ENCODE data around the gene UBXN4. TPM values are rescaled to one million over a fixed set of nuclear protein-coding genes. Genes with fewer than 3 reads are reported as not detected.

UBXN4 gene
- total RNA-seq, 2 donors from 2014 or later: 114 to 131 TPM

DNA sequence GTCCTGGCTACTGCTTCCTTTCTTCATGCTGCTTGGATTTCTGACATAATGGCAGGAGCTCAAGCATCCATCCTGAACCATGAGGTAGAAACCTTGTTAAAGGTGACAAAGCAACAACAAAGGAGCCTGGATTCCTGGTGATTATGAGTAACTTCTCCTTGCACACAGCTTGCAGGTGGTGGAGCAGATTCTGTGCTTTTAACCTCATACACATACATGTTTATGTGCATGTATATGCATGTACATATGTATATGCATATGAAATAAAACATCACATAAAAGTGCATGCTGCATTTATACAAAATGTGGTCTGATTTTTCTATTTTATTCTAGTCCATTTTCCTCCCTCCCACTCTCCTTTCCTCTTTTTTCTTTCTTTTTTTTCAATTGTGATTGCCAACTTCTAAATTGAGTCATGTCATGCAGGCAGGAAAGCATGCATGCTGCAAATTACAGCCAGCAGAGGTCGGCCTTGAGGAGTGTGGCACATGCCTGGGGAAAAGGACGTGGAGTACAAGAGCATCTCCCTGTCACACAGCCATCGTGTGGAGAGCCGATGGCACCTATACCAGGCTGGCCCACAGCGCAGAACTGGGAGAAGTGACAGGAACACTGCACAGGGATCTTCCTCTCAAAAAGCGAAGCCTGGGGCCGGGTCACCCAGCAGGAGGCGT lies 77.4 kb downstream of the UBXN4 start:
- ATAC-seq (peak in 1 of 2 donors; percentile 32), DNase-seq (ENCODE audit: low spot score in 2 of 2) (peak in 1 of 2 donors; percentile 46)
- Mint-ChIP-seq H3K9me3 (peaks cover 8 to 15% of the 10 kb centered on the region in 2 donors), H3K36me3 (peaks cover 23 to 42% of the 10 kb centered on the region in 2 donors), H3K27ac (peak overlapping the region in 1 of 2 donors; percentile 88)

DNA sequence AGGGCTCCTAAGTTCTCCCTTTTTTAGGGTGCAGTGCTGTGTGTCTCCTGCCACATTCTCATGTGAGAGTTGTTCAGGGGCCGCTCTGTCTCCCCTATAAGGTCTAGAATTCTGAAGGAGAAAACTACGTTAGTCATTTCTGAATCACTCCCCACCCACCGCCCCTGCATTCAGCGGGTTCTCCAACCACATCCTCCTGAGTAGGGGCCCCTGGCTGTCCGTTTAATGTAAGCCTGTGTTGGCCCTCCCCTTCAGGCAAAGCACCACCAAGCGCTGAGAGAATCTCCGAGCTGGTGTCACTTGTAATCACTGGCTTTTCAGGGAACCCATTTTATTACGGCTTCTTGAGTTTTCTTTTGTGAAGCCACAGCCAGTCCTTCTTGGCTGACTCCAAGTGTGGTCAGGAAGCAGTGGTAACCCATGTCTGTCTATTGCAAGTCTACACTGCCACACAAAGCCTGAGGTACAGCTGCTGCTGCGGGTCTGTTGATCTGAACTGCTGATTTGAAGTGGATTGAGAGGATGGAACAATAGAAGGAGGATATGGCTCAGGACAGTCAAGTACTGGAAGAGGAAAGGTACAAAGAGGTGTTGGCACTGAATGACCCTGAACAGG lies 78.5 kb downstream of the UBXN4 start:
- Mint-ChIP-seq H3K27ac (peak overlapping the region; percentile 88 to 97), H3K9me3 (peaks cover 6 to 13% of the 10 kb centered on the region in 2 donors), H3K36me3 (peaks cover 21 to 36% of the 10 kb centered on the region in 2 donors)
- ATAC-seq (peak; percentile 94), DNase-seq (ENCODE audit: low spot score in 2 of 2) (peak; percentile 82 to 84)

DNA sequence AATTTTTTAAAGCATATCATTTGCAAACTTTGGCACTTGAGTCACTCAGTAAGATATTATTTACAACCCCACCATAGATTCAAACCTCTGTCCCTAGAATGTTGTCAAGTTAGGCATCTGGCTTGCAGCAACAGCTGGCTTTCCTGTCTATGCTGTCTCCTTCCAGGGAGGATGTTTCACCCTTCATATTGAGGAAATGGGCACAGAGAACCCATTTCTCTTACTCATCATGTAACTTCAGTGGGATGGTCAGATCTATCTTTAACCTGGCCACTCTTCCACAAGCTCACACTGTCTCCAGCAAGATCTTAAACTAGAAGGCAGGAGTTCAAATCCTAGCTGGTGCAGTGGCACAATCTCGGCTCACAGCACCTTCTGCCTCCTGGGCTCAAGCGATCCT lies 79.5 kb downstream of the UBXN4 start:
- H3K9me3 Mint-ChIP-seq: peaks cover 6 to 13% of the 10 kb centered on the region in 2 donors
- H3K36me3 Mint-ChIP-seq: peaks cover 21 to 33% of the 10 kb centered on the region in 2 donors
- peak overlapping the region in 1 of 2 donors; percentile 88 for H3K27ac Mint-ChIP-seq
- DNase-seq (ENCODE audit: low spot score in 2 of 2) (no peak), ATAC-seq (no peak)

DNA sequence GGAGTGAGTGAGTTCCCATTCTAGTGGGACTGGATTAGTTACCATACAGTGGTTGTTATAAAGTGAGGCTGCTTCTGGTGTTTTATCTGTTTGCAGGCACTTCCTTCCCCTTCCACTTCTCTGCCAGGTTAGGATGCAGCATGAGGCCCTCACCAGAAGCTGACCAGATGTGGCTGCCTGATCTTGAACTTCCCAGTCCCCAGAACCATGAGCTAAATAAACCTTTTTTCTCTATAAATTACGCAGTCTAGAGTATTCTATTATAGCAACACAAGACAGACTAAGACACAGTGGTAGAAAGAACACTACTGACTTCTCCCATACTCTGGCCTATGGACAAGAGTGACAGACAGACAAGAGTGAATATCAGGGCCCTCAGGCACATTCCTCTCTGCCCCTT lies 81.2 kb downstream of the UBXN4 start:
- no peak for DNase-seq (ENCODE audit: low spot score in 2 of 2)
- peaks cover 21 to 33% of the 10 kb centered on the region in 2 donors for H3K36me3 Mint-ChIP-seq
- no peak overlapping the region for H3K27ac Mint-ChIP-seq
- H3K9me3 Mint-ChIP-seq: peaks cover 6 to 13% of the 10 kb centered on the region in 2 donors
- no peak for ATAC-seq

DNA sequence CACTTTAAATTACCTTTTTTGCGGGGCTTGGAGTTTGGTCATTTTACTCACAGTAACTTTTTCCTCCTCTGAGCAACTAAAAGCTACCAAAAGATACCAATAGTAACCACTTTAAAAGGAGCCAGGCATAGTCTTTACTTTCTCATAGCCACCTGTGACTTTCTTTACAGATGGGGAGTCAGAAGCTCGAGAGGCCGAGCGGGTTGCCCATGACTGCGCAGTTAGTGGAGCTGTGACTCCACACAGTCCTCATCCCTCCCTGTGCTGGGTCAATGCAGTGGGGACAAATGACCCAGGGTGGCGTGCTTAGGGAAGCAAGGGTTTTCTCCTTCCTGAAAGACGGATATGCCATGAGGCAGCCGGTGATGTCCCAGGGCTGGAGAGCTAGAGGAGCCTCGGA lies 83.5 kb downstream of the UBXN4 start:
- Mint-ChIP-seq H3K27ac (peak overlapping the region in 1 of 2 donors; percentile 22), H3K9me3 (peaks cover 6 to 13% of the 10 kb centered on the region in 2 donors), H3K36me3 (peaks cover 21 to 33% of the 10 kb centered on the region in 2 donors)
- no peak for DNase-seq (ENCODE audit: low spot score in 2 of 2)
- ATAC-seq: no peak

DNA sequence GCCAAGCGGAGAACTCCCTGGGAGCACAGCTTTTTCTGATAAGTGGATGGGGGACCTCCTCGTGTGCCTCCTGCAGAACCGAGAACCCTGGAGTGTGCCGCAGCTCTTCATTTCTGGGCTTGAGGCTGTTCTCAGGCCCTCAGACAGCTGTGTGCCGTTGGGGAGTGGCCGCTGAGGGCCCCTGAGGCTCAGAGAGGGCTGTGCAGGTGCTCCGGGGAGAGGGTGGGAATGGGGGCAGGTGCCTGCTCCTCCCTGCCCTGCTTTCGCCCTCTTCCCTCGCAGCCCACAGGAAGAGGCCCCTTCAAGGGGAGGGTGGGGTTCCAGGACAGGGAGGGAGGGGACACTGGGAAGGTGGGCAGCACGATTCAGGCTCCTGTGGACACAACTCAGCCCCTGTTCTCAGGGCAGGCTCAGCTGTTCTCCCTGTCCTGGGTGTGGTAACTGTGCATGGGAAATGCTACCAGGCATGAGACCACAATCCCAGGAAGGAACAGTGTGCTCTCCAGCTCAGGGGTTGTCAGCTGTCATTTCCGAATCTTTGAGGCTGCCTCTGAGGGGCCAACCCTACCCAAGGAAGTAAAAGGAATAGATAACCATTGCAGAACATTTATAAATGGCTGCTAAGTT lies 84.0 kb downstream of the UBXN4 start:
- ATAC-seq: no peak
- Mint-ChIP-seq H3K9me3 (peaks cover 6 to 13% of the 10 kb centered on the region in 2 donors), H3K27ac (no peak overlapping the region), H3K36me3 (peaks cover 21 to 33% of the 10 kb centered on the region in 2 donors)
- DNase-seq (ENCODE audit: low spot score in 2 of 2): no peak

DNA sequence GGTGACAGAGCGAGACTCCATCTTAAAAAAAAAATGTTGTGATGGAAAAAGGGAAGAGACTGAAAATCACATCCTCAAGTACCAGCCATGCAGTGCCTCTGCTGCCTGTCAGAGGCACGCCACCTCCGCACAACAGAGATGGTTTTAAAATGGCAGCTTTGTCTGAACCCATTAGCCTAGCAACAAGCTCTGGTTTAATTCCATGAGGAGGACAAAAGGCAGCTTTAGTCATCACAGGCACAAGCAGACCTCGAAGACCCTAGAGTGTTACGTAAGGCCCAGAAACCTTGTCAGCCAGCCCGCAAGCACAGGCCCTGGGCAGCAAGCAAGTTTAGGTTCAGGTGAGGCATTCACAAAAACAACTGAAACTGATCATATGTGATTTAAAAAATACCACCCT lies 84.9 kb downstream of the UBXN4 start:
- no peak overlapping the region for H3K27ac Mint-ChIP-seq
- ATAC-seq (no peak), DNase-seq (ENCODE audit: low spot score in 2 of 2) (no peak)
- peaks cover 19 to 27% of the 10 kb centered on the region in 2 donors for H3K36me3 Mint-ChIP-seq
- peaks cover 6 to 13% of the 10 kb centered on the region in 2 donors for H3K9me3 Mint-ChIP-seq

DNA sequence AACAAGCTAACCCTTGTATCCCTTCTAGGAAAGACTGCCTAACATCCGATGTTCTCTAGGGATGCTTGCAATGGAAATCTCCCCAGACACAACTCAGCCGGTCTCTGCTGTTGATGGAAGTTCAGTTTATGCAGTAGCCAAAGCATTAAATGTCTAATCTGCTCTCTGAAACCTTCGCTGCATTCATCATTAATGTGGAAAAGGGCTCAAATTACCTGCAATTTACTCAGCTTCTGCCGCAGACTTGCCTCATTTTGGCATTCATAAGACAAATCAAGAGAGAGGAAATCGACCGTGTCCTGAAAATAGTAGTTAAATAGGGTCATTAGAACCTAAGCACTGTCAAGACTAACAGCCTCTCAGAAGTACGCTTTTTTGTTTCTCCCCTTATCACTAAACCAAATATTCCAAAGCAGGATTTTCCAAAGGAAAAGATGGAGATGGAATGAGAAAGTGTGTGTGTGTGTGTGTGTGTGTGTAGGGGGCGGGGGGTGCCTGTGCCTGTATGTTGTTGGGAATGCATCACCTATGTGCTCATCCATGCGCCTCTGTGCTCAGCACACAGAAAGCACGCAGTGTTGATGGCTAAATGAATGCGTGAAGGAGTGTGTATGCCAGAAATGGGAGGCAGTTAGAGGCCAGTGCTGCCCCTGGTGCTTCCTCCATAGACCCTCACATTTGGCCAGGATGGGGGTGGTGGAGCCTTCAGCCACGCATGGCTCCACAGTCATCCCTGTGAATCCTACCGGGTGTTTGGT lies 87.9 kb downstream of the UBXN4 start:
- no peaks in the 10 kb centered on the region for H3K9me3 Mint-ChIP-seq
- DNase-seq (ENCODE audit: low spot score in 2 of 2) (no peak), ATAC-seq (no peak)
- H3K27ac Mint-ChIP-seq: no peak overlapping the region
- H3K36me3 Mint-ChIP-seq: no peaks in the 10 kb centered on the region

DNA sequence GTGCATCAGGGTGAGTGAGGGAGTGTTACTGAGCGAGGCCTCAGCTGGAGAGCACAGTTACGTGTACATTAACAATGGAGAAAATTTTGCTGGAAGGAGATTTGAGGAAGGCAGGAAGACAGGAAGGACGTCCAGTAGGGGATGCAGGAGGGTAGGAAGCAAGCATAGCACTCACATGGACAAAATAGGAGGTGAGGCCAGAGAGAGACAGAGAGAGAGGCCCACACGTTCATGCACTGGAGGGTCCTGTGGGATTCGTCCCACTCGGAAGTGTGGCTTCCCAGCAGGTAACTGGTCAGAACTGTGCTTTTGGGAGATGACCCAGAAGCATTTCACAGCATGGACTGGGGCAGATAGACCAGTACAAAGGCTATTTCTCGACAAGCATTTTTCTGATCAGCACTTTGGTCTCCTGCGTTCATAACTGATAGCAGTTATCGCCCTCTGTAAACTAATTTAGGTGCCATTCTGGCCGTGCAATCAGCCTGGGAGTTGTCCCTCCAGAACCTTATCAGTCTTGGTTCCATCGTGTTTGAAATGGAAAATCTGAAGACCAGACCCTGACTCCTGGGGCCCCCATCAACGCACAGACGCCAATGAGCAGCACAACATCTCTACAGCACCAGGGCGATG lies 89.6 kb downstream of the UBXN4 start:
- Mint-ChIP-seq H3K36me3 (no peaks in the 10 kb centered on the region), H3K9me3 (no peaks in the 10 kb centered on the region), H3K27ac (peak overlapping the region in 1 of 2 donors; percentile 66)
- ATAC-seq (no peak), DNase-seq (ENCODE audit: low spot score in 2 of 2) (no peak)

DNA sequence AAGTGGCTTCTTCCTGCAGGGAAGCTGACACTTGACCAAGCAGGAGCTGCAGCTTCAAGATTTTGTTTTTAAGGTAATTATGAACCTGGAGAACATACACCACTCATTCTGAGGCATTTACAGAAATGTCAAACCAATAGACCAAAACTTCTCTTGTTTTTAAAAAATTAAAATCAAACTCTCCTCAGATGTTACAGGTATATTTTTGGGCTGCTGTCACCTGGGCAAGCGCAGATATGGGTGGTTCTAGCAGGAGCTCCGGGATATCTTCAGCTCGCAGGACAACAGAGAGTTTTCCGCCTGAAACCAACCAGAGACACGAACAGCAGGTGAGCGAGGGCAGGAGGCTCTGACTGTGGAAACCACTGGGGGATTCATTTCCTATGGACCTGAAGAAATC lies 91.2 kb downstream of the UBXN4 start:
- no peaks in the 10 kb centered on the region for H3K36me3 Mint-ChIP-seq
- ATAC-seq: no peak
- DNase-seq (ENCODE audit: low spot score in 2 of 2): no peak
- H3K27ac Mint-ChIP-seq: no peak overlapping the region
- no peaks in the 10 kb centered on the region for H3K9me3 Mint-ChIP-seq

Other genes with a start within 250 kb of the UBXN4 start
- 10 to 100 TPM; 13.3 to 37.9 TPM for gene ZRANB3, start 210.6 kb upstream of the UBXN4 start, total RNA-seq
- 10 to 100 TPM; 59.6 to 65.1 TPM for gene R3HDM1, start 210.4 kb upstream of the UBXN4 start, total RNA-seq
- under 1 TPM; 0.11 to 0.27 TPM for gene LCT, start 95.3 kb downstream of the UBXN4 start, total RNA-seq
- 100 to 1,000 TPM; 159 to 249 TPM for gene MCM6, start 134.6 kb downstream of the UBXN4 start, total RNA-seq
- gene DARS1, start 243.8 kb downstream of the UBXN4 start, total RNA-seq: 100 to 1,000 TPM; 138 to 180 TPM

Data from activated naive CD4-positive, alpha-beta T cell treated with anti-CD3 and anti-CD28 coated beads, Interleukin-2, amount 50 U/mL, for 72 hours (primary cell).